ENCODE data around the gene EPB41L4B. TPM values are rescaled to one million over a fixed set of nuclear protein-coding genes. Genes with fewer than 3 reads are reported as not detected.

The EPB41L4B gene
- total and polyA plus RNA-seq, 2 of the 13 experiments (the other 11 are each of a cell fraction or from before 2014, with no cell fraction given) = 17.6 to 22.1 TPM

GRCh38 chr9:109248133-109248581 lies 72.7 kb downstream of the EPB41L4B start (continued):
- TF ChIP-seq HNF4G (IDR thresholded peaks at IDR 0.05; ENCODE audit: borderline replicate concordance, low read depth, low read length) (peak; percentile 28; the same call in 1 of the 2 replicates), HNF4G (CRISPR knock-in tag; IDR thresholded peaks at IDR 0.05; ENCODE audit: borderline replicate concordance, low read depth) (no peak), ZBTB43 (CRISPR knock-in tag; conservative IDR thresholded peaks at IDR 0.05) (peak; percentile 60), MED8 (CRISPR knock-in tag; IDR thresholded peaks at IDR 0.05; ENCODE audit: insufficient replicate concordance) (peak; percentile 27), KDM5B (CRISPR knock-in tag; IDR thresholded peaks at IDR 0.05; ENCODE audit: borderline replicate concordance) (peak; percentile 35; the same call in 1 of the 2 replicates), THRA (CRISPR knock-in tag; IDR thresholded peaks at IDR 0.05; ENCODE audit: borderline replicate concordance) (0 out of 2 replicates have a peak, but pooled peaks have one; percentile 17), BCL6 (CRISPR knock-in tag; IDR thresholded peaks at IDR 0.05) (peak; percentile 65), STAG1 (CRISPR knock-in tag; IDR thresholded peaks at IDR 0.05) (peak; percentile 64), ATM (IDR thresholded peaks at IDR 0.05; ENCODE audit: borderline replicate concordance) (no peak), NR2F6 (IDR thresholded peaks at IDR 0.05) (peak; percentile 64), NR2F6 (CRISPR knock-in tag; IDR thresholded peaks at IDR 0.05) (peak; percentile 67), NFKBIZ (CRISPR knock-in tag; IDR thresholded peaks at IDR 0.05) (no peak; the same call in 1 of the 2 replicates), XRCC5 (optimal IDR thresholded peaks at IDR 0.05; ENCODE audit: low read length) (peak; percentile 45), SIX1 (CRISPR knock-in tag; IDR thresholded peaks at IDR 0.05; ENCODE audit: borderline replicate concordance) (0 out of 2 replicates have a peak, but pooled peaks have one; percentile 18), GLMP (CRISPR knock-in tag; IDR thresholded peaks at IDR 0.05; ENCODE audit: borderline replicate concordance) (no peak), PATZ1 (CRISPR knock-in tag; IDR thresholded peaks at IDR 0.05) (peak; percentile 49), ZBTB7B (CRISPR knock-in tag; IDR thresholded peaks at IDR 0.05) (peak; percentile 65; the same call in 1 of the 2 replicates), ERF (CRISPR knock-in tag; IDR thresholded peaks at IDR 0.05) (peak; percentile 29; the same call in 1 of the 2 replicates), ZNF609 (CRISPR knock-in tag; IDR thresholded peaks at IDR 0.05; ENCODE audit: borderline replicate concordance) (peak; percentile 38; the same call in 1 of the 2 replicates)

Data from HepG2 (cell line).